GM12878 (cell line): Measurements from ENCODE around the gene TMPRSS2. TPM values are rescaled to one million over a fixed set of nuclear protein-coding genes. Genes with fewer than 3 reads are reported as not detected.

Source experiments
- polyA plus RNA-seq, 11 experiments: library from polyadenylated mRNA; depleted of rRNA in 4 of 11; unstranded in 6 of 11; stranded (reverse) in 5 of 11; fragments of >200 nt; fragmentation: Nextera tagmentation in 4 of 11; fragmentation: Illumina TruSeq in 1 of 11; extraction: Ambion mirVana in 4 of 11; extraction: Trizol in 1 of 11; gene quantifications; 1 replicate in 1 of 11; 2 replicates in 10 of 11; pipeline versions ENCODE4 v1.2.1 to v1.2.3, GENCODE V29; 2011 to 2016; ENCODE audit warnings: inconsistent platforms in 2 of 11, missing spikeins in 2 of 11, low read depth in 1 of 11
- small RNA-seq: library from RNA; depleted of rRNA; stranded (forward); fragments of <200 nt; gene quantifications from one replicate; pipeline ENCODE3, GENCODE V24; 2014
- total RNA-seq, 4 experiments: library from RNA; depleted of rRNA in 3 of 4; stranded (reverse); fragments of >200 nt in 3 of 4; fragmentation: Illumina TruSeq in 1 of 4; extraction: Trizol in 1 of 4; gene quantifications; 2 replicates each; pipeline versions ENCODE4 v1.2.1 to v1.2.3, GENCODE V29; 2013 to 2021

TMPRSS2 gene
- total and polyA plus RNA-seq, 10 of the 15 experiments (the other 5 are each of a cell fraction or from before 2014, with no cell fraction given), result 0.19 to 0.26 TPM; not detected in 8

Small RNAs within 50 kb of the gene (small RNA-seq; reads per million reads assigned to genes)
- gene RF00421, result not detected

Other genes with a start within 250 kb of the TMPRSS2 start
- gene FAM3B, start 191.4 kb downstream of the TMPRSS2 start, total RNA-seq (2014; rRNA removed), result not detected in 2 replicates
- gene FAM3B, start 191.4 kb downstream of the TMPRSS2 start, total RNA-seq (2014; rRNA removed; fragmentation: Illumina TruSeq; extraction: Trizol), result not detected in 2 replicates
- not detected in 2 replicates for gene FAM3B, start 191.4 kb downstream of the TMPRSS2 start, total RNA-seq (2021)
- 0.09 and 0.12 TPM in 2 replicates for gene FAM3B, start 191.4 kb downstream of the TMPRSS2 start, polyA plus RNA-seq (2011; rRNA removed)
- gene FAM3B, start 191.4 kb downstream of the TMPRSS2 start, polyA plus RNA-seq (2014; fragmentation: Illumina TruSeq; extraction: Trizol), result not detected in 2 replicates
- not detected for gene FAM3B, start 191.4 kb downstream of the TMPRSS2 start, polyA plus RNA-seq (2014; fragmentation: Nextera tagmentation; extraction: Ambion mirVana)
- gene FAM3B, start 191.4 kb downstream of the TMPRSS2 start, polyA plus RNA-seq (2014; rRNA removed), result not detected in 2 replicates
- not detected for gene FAM3B, start 191.4 kb downstream of the TMPRSS2 start, polyA plus RNA-seq (2016; fragmentation: Nextera tagmentation; extraction: Ambion mirVana)
- gene MX2, start 146.1 kb downstream of the TMPRSS2 start, total RNA-seq (2014; rRNA removed), result 43.3 and 51.0 TPM in 2 replicates
- gene MX2, start 146.1 kb downstream of the TMPRSS2 start, total RNA-seq (2014; rRNA removed; fragmentation: Illumina TruSeq; extraction: Trizol), result 53.8 and 54.1 TPM in 2 replicates
- gene MX2, start 146.1 kb downstream of the TMPRSS2 start, total RNA-seq (2021), result 49.0 and 52.2 TPM in 2 replicates
- 167 and 182 TPM in 2 replicates for gene MX2, start 146.1 kb downstream of the TMPRSS2 start, polyA plus RNA-seq (2011; rRNA removed)
- 85.0 and 133 TPM in 2 replicates for gene MX2, start 146.1 kb downstream of the TMPRSS2 start, polyA plus RNA-seq (2014; fragmentation: Illumina TruSeq; extraction: Trizol)
- 10 to 100 TPM; 10.5 to 13.9 TPM for gene MX2, start 146.1 kb downstream of the TMPRSS2 start, polyA plus RNA-seq (2014; fragmentation: Nextera tagmentation; extraction: Ambion mirVana)
- gene MX2, start 146.1 kb downstream of the TMPRSS2 start, polyA plus RNA-seq (2014; rRNA removed), result 42.4 and 49.7 TPM in 2 replicates
- 10 to 100 TPM; 25.3 to 26.7 TPM for gene MX2, start 146.1 kb downstream of the TMPRSS2 start, polyA plus RNA-seq (2016; fragmentation: Nextera tagmentation; extraction: Ambion mirVana)
- 385 and 432 TPM in 2 replicates for gene MX1, start 81.9 kb downstream of the TMPRSS2 start, total RNA-seq (2014; rRNA removed)
- 354 and 364 TPM in 2 replicates for gene MX1, start 81.9 kb downstream of the TMPRSS2 start, total RNA-seq (2014; rRNA removed; fragmentation: Illumina TruSeq; extraction: Trizol)
- gene MX1, start 81.9 kb downstream of the TMPRSS2 start, total RNA-seq (2021), result 380 and 405 TPM in 2 replicates
- 337 and 367 TPM in 2 replicates for gene MX1, start 81.9 kb downstream of the TMPRSS2 start, polyA plus RNA-seq (2011; rRNA removed)
- gene MX1, start 81.9 kb downstream of the TMPRSS2 start, polyA plus RNA-seq (2014; fragmentation: Illumina TruSeq; extraction: Trizol), result 293 and 352 TPM in 2 replicates
- 10 to 100 TPM; 75.9 to 90.9 TPM for gene MX1, start 81.9 kb downstream of the TMPRSS2 start, polyA plus RNA-seq (2014; fragmentation: Nextera tagmentation; extraction: Ambion mirVana)
- gene MX1, start 81.9 kb downstream of the TMPRSS2 start, polyA plus RNA-seq (2014; rRNA removed), result 308 and 311 TPM in 2 replicates
- gene MX1, start 81.9 kb downstream of the TMPRSS2 start, polyA plus RNA-seq (2016; fragmentation: Nextera tagmentation; extraction: Ambion mirVana), result 100 to 1,000 TPM; 242 to 247 TPM